MM.1S (cell line): Measurements from ENCODE around the gene B3GNT5.

Experiments
- DNase-seq: peaks from one replicate; pipeline ENCODE4 v3.0.0-alpha.2; 2015
- H2AFZ ChIP-seq: fragments of 300-600 bp; sonication (generic); 2 replicates; pipeline ENCODE4 v1.6.0; 2016; ENCODE audit warnings: antibody characterized with exemption, low read length
- H3F3A ChIP-seq: fragments of 300-600 bp; sonication (generic); 2 replicates; pipeline ENCODE4 v1.6.1; 2016; ENCODE audit warnings: mild to moderate bottlenecking, antibody characterized with exemption, low read length, moderate library complexity, mixed read lengths; ENCODE audit not compliant: insufficient read depth
- H3K27ac ChIP-seq: fragments of 300-600 bp; sonication (generic); 2 replicates; pipeline ENCODE4 v1.5.1; 2016; ENCODE audit warnings: mild to moderate bottlenecking, low read length
- H3K27me3 ChIP-seq: fragments of 300-600 bp; sonication (generic); replicated peaks from 2 replicates; pipeline ENCODE4 v1.6.0; 2016; ENCODE audit warnings: low read length; ENCODE audit not compliant: insufficient read depth
- H3K36me3 ChIP-seq: fragments of 300-600 bp; sonication (generic); replicated peaks from 2 replicates; pipeline ENCODE4 v1.6.1; 2016; ENCODE audit warnings: mild to moderate bottlenecking, low read length, mixed read lengths; ENCODE audit not compliant: insufficient read depth
- H3K4me1 ChIP-seq: fragments of 300-600 bp; sonication (generic); 2 replicates; pipeline ENCODE4 v1.6.1; 2016; ENCODE audit warnings: low read length, mixed read lengths
- H3K4me2 ChIP-seq: fragments of 300-600 bp; sonication (generic); 2 replicates; pipeline ENCODE4 v1.6.0; 2016; ENCODE audit warnings: low read depth, low read length
- H3K4me3 ChIP-seq: fragments of 300-600 bp; sonication (generic); 2 replicates; pipeline ENCODE4 v1.5.1; 2016; ENCODE audit warnings: low read length, mixed read lengths
- H3K79me2 ChIP-seq: fragments of 300-600 bp; sonication (generic); 2 replicates; pipeline ENCODE4 v1.6.1; 2016; ENCODE audit warnings: mixed run types, low read length, mixed read lengths
- H3K9ac ChIP-seq: fragments of 300-600 bp; sonication (generic); 2 replicates; pipeline ENCODE4 v1.6.1; 2016; ENCODE audit warnings: low read length, mixed read lengths
- H3K9me2 ChIP-seq: fragments of 300-600 bp; sonication (generic); replicated peaks from 2 replicates; pipeline ENCODE4 v1.6.1; 2016; ENCODE audit warnings: mild to moderate bottlenecking, low read length, mixed read lengths; ENCODE audit not compliant: insufficient read depth
- H3K9me3 ChIP-seq: fragments of 300-600 bp; sonication (generic); replicated peaks from 2 replicates; pipeline ENCODE4 v1.6.1; 2016; ENCODE audit warnings: mild to moderate bottlenecking, low read length, mixed read lengths; ENCODE audit not compliant: insufficient read depth
- H4K20me1 ChIP-seq: fragments of 300-600 bp; sonication (generic); 2 replicates; pipeline ENCODE4 v1.6.1; 2016; ENCODE audit warnings: mild to moderate bottlenecking, low read length, moderate library complexity, mixed read lengths; ENCODE audit not compliant: insufficient read depth
- CTCF ChIP-seq: fragments of 300-600 bp; sonication (generic); IDR thresholded peaks from 2 replicates; pipeline ENCODE4 v1.5.1; 2016; ENCODE audit warnings: antibody characterized with exemption, low read length, mixed read lengths
- EZH2 ChIP-seq: fragments of 300-600 bp; sonication (generic); optimal IDR thresholded peaks from 2 replicates; pipeline ENCODE3; 2017; ENCODE audit warnings: low read depth, mild to moderate bottlenecking, antibody characterized with exemption, low read length, mixed read lengths
- EZH2phosphoT487 ChIP-seq: fragments of 300-600 bp; sonication (generic); IDR thresholded peaks from 2 replicates; pipeline ENCODE4 v1.6.1; 2018; ENCODE audit warnings: antibody characterized with exemption, low read length

B3GNT5 gene

GRCh38 chr3:183244981-183245476, 8.0 kb upstream of the B3GNT5 start:
- no peak for TF ChIP-seq CTCF
- no peaks in the 10 kb centered on the region for H4K20me1 ChIP-seq
- no peak overlapping the region for H2AFZ ChIP-seq
- H3K4me3 ChIP-seq = no peak overlapping the region
- no peaks in the 10 kb centered on the region for H3K27me3 ChIP-seq
- H3K9me2 ChIP-seq = no peaks in the 10 kb centered on the region
- H3K4me2 ChIP-seq = no peak overlapping the region
- no peaks in the 10 kb centered on the region for H3F3A ChIP-seq
- no peak overlapping the region for H3K9ac ChIP-seq
- H3K36me3 ChIP-seq = no peaks in the 10 kb centered on the region
- H3K4me1 ChIP-seq = no peaks in the 10 kb centered on the region
- no peak overlapping the region for H3K27ac ChIP-seq
- no peaks in the 10 kb centered on the region for H3K79me2 ChIP-seq
- no peaks in the 10 kb centered on the region for H3K9me3 ChIP-seq
- DNase-seq = no peak

- TF ChIP-seq CTCF (no peak), EZH2 (no peak), EZH2phosphoT487 (no peak)
- no peak overlapping the region for H3K9ac ChIP-seq
- no peaks in the 10 kb centered on the region for H3K79me2 ChIP-seq
- H3K4me3 ChIP-seq = no peak overlapping the region
- H3K9me3 ChIP-seq = no peaks in the 10 kb centered on the region
- H3K27ac ChIP-seq = no peak overlapping the region
- H3K4me1 ChIP-seq = no peaks in the 10 kb centered on the region
- no peak overlapping the region for H3K4me2 ChIP-seq
- no peaks in the 10 kb centered on the region for H4K20me1 ChIP-seq
- no peaks in the 10 kb centered on the region for H3F3A ChIP-seq
- H3K9me2 ChIP-seq = no peaks in the 10 kb centered on the region
- peak; percentile 5 for DNase-seq
- H2AFZ ChIP-seq = no peak overlapping the region
- no peaks in the 10 kb centered on the region for H3K27me3 ChIP-seq
- no peaks in the 10 kb centered on the region for H3K36me3 ChIP-seq
Observed at GRCh38 chr3:183247011-183247589, 6.0 kb upstream of the B3GNT5 start.

- H3K36me3 ChIP-seq = no peaks in the 10 kb centered on the region
- no peak overlapping the region for H3K9ac ChIP-seq
- H3F3A ChIP-seq = no peaks in the 10 kb centered on the region
- no peak overlapping the region for H3K4me3 ChIP-seq
- no peaks in the 10 kb centered on the region for H3K4me1 ChIP-seq
- no peaks in the 10 kb centered on the region for H3K79me2 ChIP-seq
- H2AFZ ChIP-seq = no peak overlapping the region
- no peak overlapping the region for H3K27ac ChIP-seq
- no peaks in the 10 kb centered on the region for H3K9me3 ChIP-seq
- no peak overlapping the region for H3K4me2 ChIP-seq
- DNase-seq = no peak
- H4K20me1 ChIP-seq = no peaks in the 10 kb centered on the region
- no peaks in the 10 kb centered on the region for H3K9me2 ChIP-seq
- TF ChIP-seq EZH2phosphoT487 = no peak
- TF ChIP-seq CTCF = no peak
- no peak for TF ChIP-seq EZH2
- H3K27me3 ChIP-seq = no peaks in the 10 kb centered on the region
Observed at GRCh38 chr3:183249006-183249718, 3.9 kb upstream of the B3GNT5 start.
